ENCODE measurements around the gene RPTOR.

RPTOR gene

GRCh38 chr17:80992948-80993624, 448.4 kb downstream of the RPTOR start:
- DNase-seq (ENCODE audit: low read depth, low spot score): no peak
- Histone ChIP-seq H3K9ac (ENCODE audit: insufficient read length) (no peak overlapping the region), H3K4me3 (peak overlapping the region; percentile 86; the same call in 1 of the 2 replicates), H3K36me3 (ENCODE audit: insufficient read depth, low read length) (no peaks in the 10 kb centered on the region), H3K9me3 (ENCODE audit: low read depth, low read length) (no peaks in the 10 kb centered on the region), H3K27ac (no peak overlapping the region)
- TF ChIP-seq FOXP2 (optimal IDR thresholded peaks at IDR 0.05; ENCODE audit: control extremely low read depth, extremely low read length, insufficient read depth) (no peak), EZH2 (IDR thresholded peaks at IDR 0.05) (no peak), POLR2AphosphoS5 (IDR thresholded peaks at IDR 0.05; ENCODE audit: borderline replicate concordance, low read depth, low read length) (no peak)

- no peak for TF ChIP-seq POLR2AphosphoS5 (IDR thresholded peaks at IDR 0.05; ENCODE audit: borderline replicate concordance, low read depth, low read length)
- no peak for TF ChIP-seq EZH2 (IDR thresholded peaks at IDR 0.05)
- no peak for TF ChIP-seq FOXP2 (optimal IDR thresholded peaks at IDR 0.05; ENCODE audit: control extremely low read depth, extremely low read length, insufficient read depth)
- Histone ChIP-seq H3K36me3 (ENCODE audit: insufficient read depth, low read length) (no peaks in the 10 kb centered on the region), H3K9ac (ENCODE audit: insufficient read length) (no peak overlapping the region), H3K9me3 (ENCODE audit: low read depth, low read length) (no peaks in the 10 kb centered on the region), H3K4me3 (no peak overlapping the region), H3K27ac (no peak overlapping the region)
- no peak for DNase-seq (ENCODE audit: low read depth, low spot score)
Observed at GRCh38 chr17:80995131-80995530, 450.5 kb downstream of the RPTOR start.

- no peak for DNase-seq (ENCODE audit: low read depth, low spot score)
- no peak overlapping the region for H3K27ac ChIP-seq
- TF ChIP-seq EZH2 (IDR thresholded peaks at IDR 0.05) (no peak), POLR2AphosphoS5 (IDR thresholded peaks at IDR 0.05; ENCODE audit: borderline replicate concordance, low read depth, low read length) (no peak), FOXP2 (optimal IDR thresholded peaks at IDR 0.05; ENCODE audit: control extremely low read depth, extremely low read length, insufficient read depth) (no peak)
- H3K9ac ChIP-seq (ENCODE audit: insufficient read length): no peak overlapping the region
- H3K4me3 ChIP-seq: no peak overlapping the region
- no peaks in the 10 kb centered on the region for H3K36me3 ChIP-seq (ENCODE audit: insufficient read depth, low read length)
- H3K9me3 ChIP-seq (ENCODE audit: low read depth, low read length): no peaks in the 10 kb centered on the region
Observed at GRCh38 chr17:80996422-80997305, 452.0 kb downstream of the RPTOR start.

GRCh38 chr17:80997424-80998117, 452.9 kb downstream of the RPTOR start:
- no peak for DNase-seq (ENCODE audit: low read depth, low spot score)
- TF ChIP-seq POLR2AphosphoS5 (IDR thresholded peaks at IDR 0.05; ENCODE audit: borderline replicate concordance, low read depth, low read length) (no peak), FOXP2 (optimal IDR thresholded peaks at IDR 0.05; ENCODE audit: control extremely low read depth, extremely low read length, insufficient read depth) (no peak), EZH2 (IDR thresholded peaks at IDR 0.05) (no peak)
- H3K36me3 ChIP-seq (ENCODE audit: insufficient read depth, low read length): no peaks in the 10 kb centered on the region
- no peaks in the 10 kb centered on the region for H3K9me3 ChIP-seq (ENCODE audit: low read depth, low read length)
- no peak overlapping the region for H3K27ac ChIP-seq
- H3K9ac ChIP-seq (ENCODE audit: insufficient read length): no peak overlapping the region
- no peak overlapping the region for H3K4me3 ChIP-seq

- Histone ChIP-seq H3K9me3 (ENCODE audit: low read depth, low read length) (no peaks in the 10 kb centered on the region), H3K36me3 (ENCODE audit: insufficient read depth, low read length) (no peaks in the 10 kb centered on the region), H3K9ac (ENCODE audit: insufficient read length) (no peak overlapping the region), H3K27ac (no peak overlapping the region; the same call in 1 of the 2 replicates), H3K4me3 (no peak overlapping the region)
- TF ChIP-seq EZH2 (IDR thresholded peaks at IDR 0.05) (no peak), POLR2AphosphoS5 (IDR thresholded peaks at IDR 0.05; ENCODE audit: borderline replicate concordance, low read depth, low read length) (no peak), FOXP2 (optimal IDR thresholded peaks at IDR 0.05; ENCODE audit: control extremely low read depth, extremely low read length, insufficient read depth) (no peak)
- no peak for DNase-seq (ENCODE audit: low read depth, low spot score)
Observed at GRCh38 chr17:80998118-80998747, 453.6 kb downstream of the RPTOR start.

- H3K9me3 ChIP-seq (ENCODE audit: low read depth, low read length): no peaks in the 10 kb centered on the region
- H3K9ac ChIP-seq (ENCODE audit: insufficient read length): no peak overlapping the region
- no peak for TF ChIP-seq FOXP2 (optimal IDR thresholded peaks at IDR 0.05; ENCODE audit: control extremely low read depth, extremely low read length, insufficient read depth)
- TF ChIP-seq POLR2AphosphoS5 (IDR thresholded peaks at IDR 0.05; ENCODE audit: borderline replicate concordance, low read depth, low read length): no peak
- no peak for TF ChIP-seq EZH2 (IDR thresholded peaks at IDR 0.05)
- H3K27ac ChIP-seq: no peak overlapping the region; the same call in 1 of the 2 replicates
- DNase-seq (ENCODE audit: low read depth, low spot score): no peak
- H3K36me3 ChIP-seq (ENCODE audit: insufficient read depth, low read length): no peaks in the 10 kb centered on the region
- no peak overlapping the region for H3K4me3 ChIP-seq
Observed at GRCh38 chr17:80998748-80999535, 454.3 kb downstream of the RPTOR start.

GRCh38 chr17:80999536-81000333, 455.1 kb downstream of the RPTOR start:
- no peak for DNase-seq (ENCODE audit: low read depth, low spot score)
- H3K36me3 ChIP-seq (ENCODE audit: insufficient read depth, low read length): no peaks in the 10 kb centered on the region

More at GRCh38 chr17:80999536-81000333, 455.1 kb downstream of the RPTOR start:
- no peak overlapping the region for H3K9ac ChIP-seq (ENCODE audit: insufficient read length)
- TF ChIP-seq FOXP2 (optimal IDR thresholded peaks at IDR 0.05; ENCODE audit: control extremely low read depth, extremely low read length, insufficient read depth): no peak
- no peak for TF ChIP-seq EZH2 (IDR thresholded peaks at IDR 0.05)
- TF ChIP-seq POLR2AphosphoS5 (IDR thresholded peaks at IDR 0.05; ENCODE audit: borderline replicate concordance, low read depth, low read length): no peak
- no peak overlapping the region for H3K27ac ChIP-seq
- H3K9me3 ChIP-seq (ENCODE audit: low read depth, low read length): no peaks in the 10 kb centered on the region
- H3K4me3 ChIP-seq: no peak overlapping the region
